Prostate gland (tissue), 2 donors: ENCODE data around the gene TDRD3.

Source experiments
- POLR2A ChIP-seq: fragments of 450-650 bp; IDR thresholded peaks from one replicate; pipeline ENCODE4 v1.6.1; 2016; ENCODE audit warnings: antibody characterized with exemption, mild to moderate bottlenecking
- POLR2AphosphoS5 ChIP-seq: sonication (generic); formaldehyde crosslinking; IDR thresholded peaks from one replicate; pipeline ENCODE4 v1.6.1; 2017; ENCODE audit warnings: antibody characterized with exemption
- TF ChIP-seq, protein P1 (sequence below), 4 experiments: fragments of 200-600 bp in 2 of 4; fragments of 450-650 bp in 2 of 4; sonication (generic) in 2 of 4; IDR thresholded peaks; 1 replicate in 3 of 4; 2 replicates in 1 of 4; pipeline ENCODE4 v1.5.1; 2016 to 2019; ENCODE audit warnings: antibody characterized with exemption in 4 of 4, mild to moderate bottlenecking in 2 of 4, moderate library complexity in 2 of 4

DNA sequence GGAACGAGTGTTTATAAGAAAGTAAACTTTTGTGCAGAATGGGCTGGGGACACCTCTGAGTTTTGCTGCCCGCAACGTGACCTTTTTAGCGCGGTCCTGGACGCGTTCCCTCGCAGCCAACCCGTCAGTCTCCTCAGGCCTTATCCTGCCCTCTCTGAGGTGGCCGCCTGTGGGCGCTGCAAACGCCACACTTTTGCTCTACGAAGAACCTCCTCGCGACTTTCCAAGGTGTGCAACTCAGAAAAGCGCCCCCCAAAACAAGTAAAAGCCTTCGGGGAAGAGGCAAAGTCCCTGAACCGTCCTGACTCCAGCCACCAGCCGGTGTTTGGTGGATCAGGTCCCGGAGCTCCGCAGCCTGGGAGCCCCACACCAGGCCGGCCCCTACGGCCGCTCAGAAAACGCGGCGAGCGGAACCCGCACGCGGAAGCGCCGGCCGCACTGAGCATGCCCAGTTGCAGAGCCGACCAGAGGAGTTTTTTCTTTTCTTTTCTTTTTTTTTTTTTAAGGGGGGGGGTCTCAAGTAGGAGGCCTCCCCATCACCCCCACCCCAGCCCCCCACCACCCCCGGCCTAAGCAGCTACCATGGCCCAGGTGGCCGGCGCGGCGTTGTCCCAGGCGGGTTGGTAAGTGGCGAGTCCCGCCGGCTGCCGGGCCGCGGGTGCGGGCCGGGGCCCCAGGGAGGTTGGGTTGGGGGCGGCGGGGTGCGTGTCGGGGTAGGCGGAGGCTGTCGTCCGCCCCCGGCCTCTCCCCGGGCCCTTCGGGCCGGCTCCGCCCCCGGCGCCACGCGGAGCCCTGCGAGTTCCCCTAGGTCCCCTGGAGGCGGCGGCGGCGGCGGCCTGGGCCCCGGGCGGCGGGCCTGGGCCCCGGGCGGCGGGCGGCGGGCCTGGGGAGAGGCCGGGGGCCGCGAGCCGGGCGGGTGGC lies at the start of gene TDRD3:
- TF ChIP-seq POLR2AphosphoS5 (no peak), POLR2A (peak; percentile 48)
- TF ChIP-seq, protein P1, sequence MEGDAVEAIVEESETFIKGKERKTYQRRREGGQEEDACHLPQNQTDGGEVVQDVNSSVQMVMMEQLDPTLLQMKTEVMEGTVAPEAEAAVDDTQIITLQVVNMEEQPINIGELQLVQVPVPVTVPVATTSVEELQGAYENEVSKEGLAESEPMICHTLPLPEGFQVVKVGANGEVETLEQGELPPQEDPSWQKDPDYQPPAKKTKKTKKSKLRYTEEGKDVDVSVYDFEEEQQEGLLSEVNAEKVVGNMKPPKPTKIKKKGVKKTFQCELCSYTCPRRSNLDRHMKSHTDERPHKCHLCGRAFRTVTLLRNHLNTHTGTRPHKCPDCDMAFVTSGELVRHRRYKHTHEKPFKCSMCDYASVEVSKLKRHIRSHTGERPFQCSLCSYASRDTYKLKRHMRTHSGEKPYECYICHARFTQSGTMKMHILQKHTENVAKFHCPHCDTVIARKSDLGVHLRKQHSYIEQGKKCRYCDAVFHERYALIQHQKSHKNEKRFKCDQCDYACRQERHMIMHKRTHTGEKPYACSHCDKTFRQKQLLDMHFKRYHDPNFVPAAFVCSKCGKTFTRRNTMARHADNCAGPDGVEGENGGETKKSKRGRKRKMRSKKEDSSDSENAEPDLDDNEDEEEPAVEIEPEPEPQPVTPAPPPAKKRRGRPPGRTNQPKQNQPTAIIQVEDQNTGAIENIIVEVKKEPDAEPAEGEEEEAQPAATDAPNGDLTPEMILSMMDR (IDR thresholded peaks at IDR 0.05) = peak; percentile 56 to 80 (median 72)
